T-helper 2 cell treated with Interferon-gamma antibody and Interleukin-4, amounts not matched to agents 100 ng/mL and 5 ng/mL, for 36 hours (primary cell): ENCODE data around the gene ZSWIM1. TPM values are rescaled to one million over a fixed set of nuclear protein-coding genes. Genes with fewer than 3 reads are reported as not detected.

ENCODE experiments used
- intact Hi-C: fragments of 100-400 bp; cut with micrococcal nuclease; formaldehyde crosslinking; loops from one replicate; pipeline ENCODE4 v1.15.1; 2023
- total RNA-seq: library from RNA; stranded (reverse); gene quantifications from 2 replicates; pipeline ENCODE4 v1.2.3, GENCODE V29; 2022

Gene ZSWIM1
- total RNA-seq, 1 donor from 2014 or later, result 9.8 TPM

GRCh38 chr20:45925821-45926506 is 44.9 kb downstream of the ZSWIM1 start:
- intact Hi-C loops, result no loop called here

DNA sequence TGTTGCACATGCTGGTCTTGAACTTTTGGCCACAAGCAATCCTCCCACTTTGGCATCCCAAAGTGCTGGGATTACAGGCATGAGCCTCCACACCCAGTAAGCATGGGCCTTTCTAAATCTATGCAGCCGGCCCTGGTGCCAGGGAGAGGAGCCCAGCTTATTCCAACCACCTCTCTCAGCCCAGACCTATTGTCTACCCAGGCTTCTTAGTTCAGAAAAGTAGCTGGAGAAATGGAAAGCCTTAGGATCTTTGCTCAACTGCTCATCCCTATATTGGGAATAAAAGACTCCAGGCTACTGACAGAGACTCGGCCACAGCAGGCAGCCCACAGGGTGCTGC is 45.7 kb downstream of the ZSWIM1 start:
- intact Hi-C loops, result no loop called here

DNA sequence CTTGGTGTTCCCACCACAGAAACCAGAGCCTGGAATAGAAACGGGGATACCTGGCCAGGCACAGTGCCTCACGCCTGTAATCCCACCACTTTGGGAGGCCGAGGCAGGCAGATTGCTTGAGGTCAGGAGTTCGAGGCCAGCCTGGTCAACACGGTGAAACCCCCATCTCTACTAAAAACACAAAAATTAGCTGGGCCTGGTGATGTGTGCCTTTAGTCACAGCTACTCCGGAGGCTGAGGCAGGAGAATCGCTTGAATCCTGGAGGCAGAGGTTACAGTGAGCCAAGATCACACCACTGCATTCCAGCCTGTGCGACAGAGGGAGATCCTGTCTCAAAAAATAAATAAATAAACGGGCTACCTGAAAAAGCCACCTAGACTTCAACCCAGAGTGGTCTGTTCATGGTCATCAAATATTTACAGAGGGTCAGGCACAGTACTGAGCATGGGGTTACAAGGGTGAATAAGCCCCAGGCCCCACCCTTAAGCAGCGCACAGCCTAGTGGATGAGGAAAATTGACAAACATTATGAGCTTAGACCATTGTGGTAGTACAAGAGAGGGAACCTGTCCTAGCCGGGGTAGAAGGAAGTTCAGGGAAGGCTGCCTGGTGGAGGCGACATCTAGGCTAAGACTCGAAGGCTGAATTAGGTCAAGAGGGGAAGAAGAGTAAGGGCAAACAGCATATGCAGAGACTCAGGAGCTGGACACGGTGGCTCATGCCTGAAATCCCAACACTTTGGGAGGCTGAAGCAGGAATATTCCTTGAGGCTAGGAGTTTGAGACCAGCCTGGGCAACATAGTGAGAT is 46.2 kb downstream of the ZSWIM1 start:
- intact Hi-C loops, result no loop called here

DNA sequence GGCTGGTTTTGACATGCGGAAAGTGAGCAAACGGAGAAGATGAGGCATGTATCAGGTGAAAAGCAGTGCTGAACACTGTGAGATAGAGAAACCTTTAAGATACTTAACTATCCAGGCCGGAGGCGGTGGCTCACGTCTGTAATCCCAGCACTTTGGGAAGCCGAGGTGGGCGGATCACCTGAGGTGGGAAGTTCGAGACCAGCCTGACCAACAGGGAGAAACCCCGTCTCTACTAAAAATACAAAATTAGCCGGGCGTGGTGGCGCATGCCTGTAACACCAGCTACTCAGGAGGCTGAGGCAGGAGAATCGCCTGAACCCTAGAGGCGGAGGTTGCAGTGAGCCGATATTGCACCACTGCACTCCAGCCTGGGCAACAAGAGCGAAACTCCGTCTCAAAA is 50.7 kb downstream of the ZSWIM1 start:
- intact Hi-C loops, result loop anchor here (5.0 kb wide), 1 partner anchor 119 kb away; the partner anchor contains the start of gene UBE2C

DNA sequence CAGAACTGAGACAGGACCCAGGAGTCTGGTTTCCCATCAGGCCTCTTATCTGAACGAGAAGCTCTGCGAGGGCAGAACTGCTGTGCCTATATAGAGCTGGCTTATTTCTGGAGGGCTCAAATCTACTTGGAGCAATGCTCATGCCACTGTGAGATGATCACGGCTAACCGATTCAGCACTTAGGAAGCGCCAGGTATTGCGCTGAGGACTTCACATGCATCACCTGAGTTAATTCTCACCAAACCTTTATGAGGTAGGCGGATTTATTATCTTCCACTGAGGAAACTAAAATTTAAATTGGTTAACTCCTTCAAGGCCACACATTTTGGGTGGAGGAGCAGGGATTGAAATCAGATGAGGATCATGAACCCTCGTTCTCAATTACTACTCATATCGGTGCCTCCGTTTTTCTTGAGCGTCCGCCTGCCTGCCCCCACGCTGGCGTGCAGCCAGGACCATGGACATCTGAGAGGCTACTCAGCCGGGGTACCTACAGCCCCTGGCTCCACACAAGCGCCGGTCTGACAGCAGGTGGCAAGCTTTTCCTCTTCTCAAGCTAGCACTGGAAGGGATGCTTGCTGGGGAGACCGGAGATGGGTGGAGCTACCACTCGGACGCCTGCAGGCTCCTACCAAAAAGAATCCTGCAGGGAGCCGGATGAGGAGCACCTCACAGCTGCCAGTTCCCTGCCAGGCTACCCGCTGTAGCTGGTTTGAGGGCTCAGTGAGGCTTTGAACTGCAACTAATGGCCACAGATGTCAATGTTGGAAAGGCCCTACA is 52.4 kb downstream of the ZSWIM1 start:
- intact Hi-C loops, result loop anchor here (1.0 to 5.0 kb wide), 4 partner anchors 42 to 142 kb away; partner anchors contain the start of genes CTSA, DNTTIP1, NEURL2 and UBE2C

- intact Hi-C loops, result loop anchor here (1.0 to 5.0 kb wide), 3 partner anchors 43 to 135 kb away; partner anchors contain the start of genes CTSA, NEURL2 and UBE2C
These were observed 53.1 kb downstream of the ZSWIM1 start for GRCh38 chr20:45934046-45934585.

Other genes starting within 250 kb of the ZSWIM1 start
- gene WFDC9, start 249.9 kb upstream of the ZSWIM1 start, total RNA-seq, result not detected in 2 replicates
- not detected in 2 replicates for gene WFDC11, start 211.0 kb upstream of the ZSWIM1 start, total RNA-seq
- not detected in 2 replicates for gene WFDC13, start 179.2 kb upstream of the ZSWIM1 start, total RNA-seq
- gene WFDC10B, start 176.2 kb upstream of the ZSWIM1 start, total RNA-seq, result not detected in 2 replicates
- gene SPINT4, start 158.9 kb upstream of the ZSWIM1 start, total RNA-seq, result not detected in 2 replicates
- not detected in 2 replicates for gene WFDC3, start 89.3 kb upstream of the ZSWIM1 start, total RNA-seq
- 30.3 and 31.8 TPM in 2 replicates for gene DNTTIP1, start 89.3 kb upstream of the ZSWIM1 start, total RNA-seq
- gene UBE2C, start 68.6 kb upstream of the ZSWIM1 start, total RNA-seq, result 181 and 183 TPM in 2 replicates
- gene TNNC2, start 53.9 kb upstream of the ZSWIM1 start, total RNA-seq, result 0.36 TPM in 1 of 2 replicates, not detected in the other
- gene SNX21, start 47.4 kb upstream of the ZSWIM1 start, total RNA-seq, result 1.7 and 1.8 TPM in 2 replicates
- 36.6 and 37.1 TPM in 2 replicates for gene ACOT8, start 23.8 kb upstream of the ZSWIM1 start, total RNA-seq
- gene ZSWIM3, start 23.6 kb upstream of the ZSWIM1 start, total RNA-seq, result 6.4 and 7.1 TPM in 2 replicates
- gene SPATA25, start 6.4 kb downstream of the ZSWIM1 start, total RNA-seq, result 0.52 and 1.0 TPM in 2 replicates
- gene NEURL2, start 10.0 kb downstream of the ZSWIM1 start, total RNA-seq, result 1.4 and 2.1 TPM in 2 replicates
- gene CTSA, start 10.1 kb downstream of the ZSWIM1 start, total RNA-seq, result 55.1 and 60.4 TPM in 2 replicates
- gene PLTP, start 30.9 kb downstream of the ZSWIM1 start, total RNA-seq, result 1.5 and 1.8 TPM in 2 replicates
- gene PCIF1, start 53.5 kb downstream of the ZSWIM1 start, total RNA-seq, result 37.1 and 38.3 TPM in 2 replicates
- 37.6 and 38.7 TPM in 2 replicates for gene ZNF335, start 91.0 kb downstream of the ZSWIM1 start, total RNA-seq
- gene MMP9, start 127.7 kb downstream of the ZSWIM1 start, total RNA-seq, result not detected in 2 replicates
- 0.70 TPM in 1 of 2 replicates, not detected in the other for gene SLC12A5, start 148.0 kb downstream of the ZSWIM1 start, total RNA-seq
- gene NCOA5, start 208.7 kb downstream of the ZSWIM1 start, total RNA-seq, result 40.0 and 40.2 TPM in 2 replicates
- gene CD40, start 237.1 kb downstream of the ZSWIM1 start, total RNA-seq, result 0.43 and 0.61 TPM in 2 replicates